T-cell (primary cell): ENCODE measurements around the gene TENM4. TPM values are rescaled to one million over a fixed set of nuclear protein-coding genes. Genes with fewer than 3 reads are reported as not detected.

Experiments
- ATAC-seq, 4 experiments: fragments of 200-7000 bp in 3 of 4; fragments of 150-1000 bp in 1 of 4; cut with Tn5 transposase; replicated peaks in 1 of 4; 1 replicate in 3 of 4; 2 replicates in 1 of 4; pipeline ENCODE4 v1.10.0; 2021; ENCODE audit warnings: moderate library complexity in 3 of 4, mild to moderate bottlenecking in 2 of 4, moderate number of reproducible peaks in 1 of 4
- CTCF ChIA-PET, 2 donors: fragments of 300-600 bp; sonication (Branson Sonifier 250); formaldehyde crosslinking; loops; one replicate each; lab custom pipeline; 2022; ENCODE audit warnings: antibody characterized with exemption in 2 of 2; lab: Charles Lee
- POLR2A ChIA-PET, 2 donors: fragments of 300-600 bp; sonication (Branson Sonifier 250); formaldehyde crosslinking; loops; one replicate each; lab custom pipeline; 2022; ENCODE audit warnings: antibody characterized with exemption in 2 of 2; lab: Charles Lee
- DNase-seq, 35 experiments: peaks; one replicate each; pipeline versions ENCODE4 v3.0.0 to v3.0.0-alpha.2; 2013 to 2023
- H3K27ac ChIP-seq: one replicate; pipeline ENCODE4 v1.5.1; 2013; ENCODE audit warnings: low read length
- H3K27me3 ChIP-seq, 2 experiments: replicated peaks in 1 of 2; 1 replicate in 1 of 2; 2 replicates in 1 of 2; pipeline versions ENCODE4 v1.6.1 to v1.7.0; 2013; ENCODE audit warnings: low read length in 1 of 2, mixed read lengths in 1 of 2; ENCODE audit not compliant: control insufficient read depth in 2 of 2, insufficient read depth in 2 of 2; ENCODE audit errors: extremely low read depth in 1 of 2
- H3K36me3 ChIP-seq, 2 donors: 1 replicate in 1 of 2; 2 replicates in 1 of 2; pipeline versions ENCODE4 v1.6.1 to v1.7.0; 2013; ENCODE audit warnings: low read length in 1 of 2; ENCODE audit not compliant: control insufficient read depth in 2 of 2, insufficient read depth in 1 of 2; ENCODE audit errors: extremely low read depth in 1 of 2
- H3K4me1 ChIP-seq, 2 experiments: 1 replicate in 1 of 2; 2 replicates in 1 of 2; pipeline versions ENCODE4 v1.6.1 to v1.7.0; 2013; ENCODE audit warnings: low read length in 2 of 2, mixed read lengths in 1 of 2; ENCODE audit not compliant: insufficient read depth in 2 of 2, control insufficient read depth in 1 of 2; ENCODE audit errors: extremely low read depth in 1 of 2
- H3K4me3 ChIP-seq, 2 donors: 1 replicate in 1 of 2; 2 replicates in 1 of 2; pipeline versions ENCODE4 v1.5.1 to v1.7.0; 2013; ENCODE audit warnings: mild to moderate bottlenecking in 2 of 2, low read length in 1 of 2, moderate library complexity in 1 of 2; ENCODE audit not compliant: control insufficient read depth in 1 of 2; ENCODE audit errors: extremely low read depth in 1 of 2
- H3K9me3 ChIP-seq: 2 replicates; pipeline ENCODE4 v1.7.0; 2013
- H3K27ac Mint-ChIP-seq, 2 donors: one replicate each; pipeline ENCODE4 v1.8.0; 2020 to 2021; ENCODE audit warnings: mild to moderate bottlenecking in 2 of 2, mixed read lengths in 2 of 2
- H3K27me3 Mint-ChIP-seq, 2 donors: one replicate each; pipeline ENCODE4 v1.8.0; 2021 to 2022; ENCODE audit warnings: mixed read lengths in 2 of 2
- H3K36me3 Mint-ChIP-seq: one replicate; pipeline ENCODE4 v1.8.0; 2021; ENCODE audit warnings: mixed read lengths
- H3K4me1 Mint-ChIP-seq, 3 donors: one replicate each; pipeline ENCODE4 v1.8.0; 2020 to 2022; ENCODE audit warnings: mixed read lengths in 3 of 3, mild to moderate bottlenecking in 1 of 3
- H3K4me3 Mint-ChIP-seq, 3 donors: one replicate each; pipeline ENCODE4 v1.8.0; 2020 to 2022; ENCODE audit warnings: mild to moderate bottlenecking in 3 of 3, mixed read lengths in 3 of 3, moderate library complexity in 3 of 3
- H3K9me3 Mint-ChIP-seq, 3 donors: one replicate each; pipeline ENCODE4 v1.8.0; 2020 to 2022; ENCODE audit warnings: mixed read lengths in 3 of 3
- WGBS: methylation state at CpG from one replicate; pipeline ENCODE4 v1.1.5; 2013; ENCODE audit warnings: missing lambda C conversion rate; ENCODE audit not compliant: insufficient coverage; 5-methylcytosine and 5-hydroxymethylcytosine counted together
- total RNA-seq, 35 experiments: library from RNA in 6 of 35; stranded (reverse) in 6 of 35; fragments of 120-200 nt in 1 of 35; gene quantifications; one replicate each; pipeline versions ENCODE4 v1.2.1 to v1.2.4 and lab custom pipeline; 2013 to 2026

TENM4 gene
- total RNA-seq, 5 donors from 2014 or later (not counting 1 experiment from before 2014, with no cell fraction given): 0.03 to 0.35 (median 0.03) TPM; not detected in 2

DNA sequence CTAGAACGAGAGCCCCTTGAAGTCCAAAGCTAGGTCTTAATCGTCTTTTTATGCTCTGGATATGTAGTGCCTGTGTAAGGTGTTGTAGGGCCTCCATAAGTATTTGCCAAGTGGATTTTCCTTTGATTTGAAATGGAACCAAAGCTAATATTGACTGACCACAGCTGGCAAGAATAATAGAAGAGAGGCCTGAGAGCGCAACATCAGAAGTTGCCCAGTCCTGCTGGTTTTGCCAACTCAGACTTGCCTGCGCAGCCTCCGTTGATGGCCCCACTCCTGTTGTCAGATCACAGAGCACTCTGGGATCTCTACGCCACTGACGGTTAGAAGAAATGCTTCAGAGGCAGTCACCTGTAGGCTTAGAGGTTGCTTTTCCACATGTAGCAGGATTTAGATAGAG is 251.2 kb downstream of the TENM4 start:
- Histone ChIP-seq H3K9me3 (no peaks in the 10 kb centered on the region), H3K4me1 (no peaks in the 10 kb centered on the region), H3K4me3 (no peak overlapping the region), H3K36me3 (no peaks in the 10 kb centered on the region), H3K27ac (no peak overlapping the region), H3K27me3 (no peaks in the 10 kb centered on the region)
- DNase-seq (no peak), ATAC-seq (no peak)
- H3K36me3 Mint-ChIP-seq: no peaks in the 10 kb centered on the region
- H3K9me3 Mint-ChIP-seq: peaks cover 0 to 5% (median 0%) of the 10 kb centered on the region in 3 donors
- H3K27ac Mint-ChIP-seq: no peak overlapping the region
- H3K27me3 Mint-ChIP-seq: no peaks in the 10 kb centered on the region
- 100% methylated on average over 2 of the region's 7 CpGs for WGBS
- no peak overlapping the region for H3K4me3 Mint-ChIP-seq
- POLR2A ChIA-PET: no interaction called here
- CTCF ChIA-PET: no interaction called here
- H3K4me1 Mint-ChIP-seq: no peaks in the 10 kb centered on the region

DNA sequence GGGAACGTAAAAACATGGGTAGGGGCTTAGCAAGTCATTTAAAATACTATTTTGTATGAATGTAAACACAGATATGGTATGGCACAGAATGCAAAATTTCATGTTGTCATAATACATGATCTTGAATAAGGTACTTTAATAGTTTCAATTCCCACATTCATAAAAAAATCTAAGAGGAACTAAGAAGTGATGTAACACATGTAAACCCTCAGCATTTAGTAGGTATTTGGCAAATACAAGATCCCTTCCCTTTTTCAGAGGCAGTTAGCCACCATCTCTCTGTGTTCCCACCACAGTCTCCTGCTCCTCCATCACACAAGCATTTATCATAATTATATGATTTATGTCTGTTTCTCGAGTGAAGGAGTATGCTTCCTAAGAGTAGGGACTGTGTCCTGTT is 251.8 kb downstream of the TENM4 start:
- Histone ChIP-seq H3K27ac (no peak overlapping the region), H3K9me3 (no peaks in the 10 kb centered on the region), H3K27me3 (no peaks in the 10 kb centered on the region), H3K4me1 (no peaks in the 10 kb centered on the region), H3K36me3 (no peaks in the 10 kb centered on the region), H3K4me3 (no peak overlapping the region)
- DNase-seq: no peak
- H3K4me3 Mint-ChIP-seq: no peak overlapping the region
- no peak for ATAC-seq
- no peak overlapping the region for H3K27ac Mint-ChIP-seq
- H3K27me3 Mint-ChIP-seq: no peaks in the 10 kb centered on the region
- H3K4me1 Mint-ChIP-seq: no peaks in the 10 kb centered on the region
- H3K36me3 Mint-ChIP-seq: no peaks in the 10 kb centered on the region
- peaks cover 0 to 1% (median 0%) of the 10 kb centered on the region in 3 donors for H3K9me3 Mint-ChIP-seq
- ChIA-PET POLR2A (no interaction called here), CTCF (no interaction called here)
- no CpG with 5 or more reads among the region's 2 CpGs for WGBS

DNA sequence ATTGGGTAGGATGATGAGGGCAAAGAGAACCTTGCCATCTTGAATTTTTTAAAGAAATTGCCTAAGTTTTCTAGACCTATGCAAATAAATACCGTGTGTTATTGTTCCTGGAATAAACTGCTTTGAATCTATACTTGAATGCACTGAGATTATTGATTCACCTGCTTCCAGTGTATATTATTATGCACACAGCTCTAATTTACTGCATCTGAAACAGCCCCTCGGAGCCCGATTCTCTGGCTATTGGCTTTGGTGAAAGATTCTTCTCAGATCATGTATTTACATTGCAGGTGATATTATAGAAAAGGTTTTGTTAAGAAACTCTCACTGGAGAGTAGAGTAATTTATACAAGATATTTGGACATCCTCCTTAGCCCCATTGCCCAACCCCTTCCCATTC is 254.2 kb downstream of the TENM4 start:
- ChIA-PET CTCF (no interaction called here), POLR2A (no interaction called here)
- Mint-ChIP-seq H3K4me3 (no peak overlapping the region), H3K27ac (no peak overlapping the region), H3K9me3 (no peaks in the 10 kb centered on the region), H3K27me3 (no peaks in the 10 kb centered on the region), H3K4me1 (no peaks in the 10 kb centered on the region), H3K36me3 (no peaks in the 10 kb centered on the region)
- Histone ChIP-seq H3K27me3 (no peaks in the 10 kb centered on the region), H3K27ac (no peak overlapping the region), H3K9me3 (no peaks in the 10 kb centered on the region), H3K4me3 (no peak overlapping the region), H3K4me1 (no peaks in the 10 kb centered on the region), H3K36me3 (no peaks in the 10 kb centered on the region)
- no peak for ATAC-seq
- no peak for DNase-seq
- WGBS: 60% methylated on average over 1 of the region's 3 CpGs

DNA sequence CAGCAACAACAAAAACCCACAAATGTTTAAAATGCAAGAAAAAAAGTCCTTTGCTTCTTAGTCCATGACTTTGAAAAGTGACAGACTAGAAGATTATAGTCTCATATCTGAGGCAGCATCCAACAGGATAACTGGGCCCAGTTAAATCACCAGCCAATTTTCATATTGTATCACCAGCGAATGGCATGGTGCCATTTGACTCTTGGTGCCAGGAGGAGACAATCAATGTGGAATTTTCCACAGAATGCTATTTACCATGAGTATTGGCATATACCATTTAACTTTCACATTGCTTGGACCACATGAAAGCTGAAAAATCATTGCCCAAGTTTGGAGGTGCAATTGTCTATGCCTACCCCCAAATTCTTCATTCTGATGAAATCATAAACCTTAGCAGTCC is 255.5 kb downstream of the TENM4 start:
- H3K27me3 ChIP-seq: no peaks in the 10 kb centered on the region
- DNase-seq (no peak), ATAC-seq (no peak)
- Mint-ChIP-seq H3K27ac (no peak overlapping the region), H3K36me3 (no peaks in the 10 kb centered on the region), H3K27me3 (no peaks in the 10 kb centered on the region), H3K4me3 (no peak overlapping the region), H3K9me3 (no peaks in the 10 kb centered on the region), H3K4me1 (no peaks in the 10 kb centered on the region)
- WGBS: no CpG with 5 or more reads among the region's 1 CpG
- no peaks in the 10 kb centered on the region for H3K9me3 ChIP-seq
- H3K4me3 ChIP-seq: no peak overlapping the region
- H3K4me1 ChIP-seq: no peaks in the 10 kb centered on the region
- ChIA-PET POLR2A (no interaction called here), CTCF (no interaction called here)
- H3K36me3 ChIP-seq: no peaks in the 10 kb centered on the region
- no peak overlapping the region for H3K27ac ChIP-seq

DNA sequence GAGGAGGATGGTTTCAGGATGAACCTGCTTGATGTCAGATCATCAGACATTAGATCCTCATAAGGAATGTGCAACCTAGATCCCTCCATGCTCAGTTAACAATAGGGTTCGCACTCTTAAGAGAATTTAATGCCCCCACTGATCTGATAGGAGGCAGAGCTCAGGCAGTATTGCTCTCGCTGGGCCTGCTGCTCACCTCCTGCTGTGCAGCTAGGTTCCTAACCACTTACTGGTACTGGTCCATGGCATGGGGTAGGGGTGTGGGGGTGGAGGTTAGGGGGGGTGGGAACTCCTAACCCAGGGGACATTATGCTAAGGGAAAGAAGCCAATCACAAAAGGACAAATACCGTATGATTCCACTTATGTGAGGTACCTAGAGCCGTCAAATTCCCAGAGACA is 256.5 kb downstream of the TENM4 start:
- 100% methylated on average over 2 of the region's 4 CpGs for WGBS
- no peaks in the 10 kb centered on the region for H3K4me1 Mint-ChIP-seq
- POLR2A ChIA-PET: no interaction called here

DNA sequence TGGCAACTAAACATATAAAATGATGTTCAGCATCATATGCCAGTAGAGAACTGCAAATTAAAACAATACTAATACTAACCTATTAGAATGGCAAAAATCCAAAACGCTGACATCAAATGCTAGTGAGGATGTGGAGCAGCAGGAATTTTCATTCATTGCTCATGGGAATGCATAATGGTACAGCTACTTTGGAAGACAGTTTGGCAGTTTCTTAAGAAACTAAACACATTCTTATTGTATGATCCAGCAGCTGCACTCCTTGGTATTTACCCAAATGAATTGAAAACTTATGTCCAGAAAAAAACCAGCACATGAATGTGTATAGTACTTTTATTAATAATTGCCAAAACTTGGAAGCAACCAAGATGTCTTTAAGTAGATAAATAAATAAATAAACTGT is 258.0 kb downstream of the TENM4 start:
- POLR2A ChIA-PET: no interaction called here
- 60% methylated on average over 1 of the region's 1 CpG for WGBS
- H3K4me1 Mint-ChIP-seq: no peaks in the 10 kb centered on the region
- Histone ChIP-seq H3K9me3 (no peaks in the 10 kb centered on the region), H3K27ac (no peak overlapping the region), H3K4me3 (no peak overlapping the region), H3K36me3 (no peaks in the 10 kb centered on the region), H3K27me3 (no peaks in the 10 kb centered on the region), H3K4me1 (no peaks in the 10 kb centered on the region)
- H3K4me3 Mint-ChIP-seq: no peak overlapping the region
- DNase-seq (no peak), ATAC-seq (no peak)
- H3K27me3 Mint-ChIP-seq: peaks cover 3 to 8% of the 10 kb centered on the region in 2 donors
- H3K9me3 Mint-ChIP-seq: peaks cover 0 to 4% (median 0%) of the 10 kb centered on the region in 3 donors
- no peak overlapping the region for H3K27ac Mint-ChIP-seq
- H3K36me3 Mint-ChIP-seq: no peaks in the 10 kb centered on the region
- CTCF ChIA-PET: no interaction called here

More for the DNA sequence above, 256.5 kb downstream of the TENM4 start:
- Mint-ChIP-seq H3K27ac (no peak overlapping the region), H3K27me3 (no peaks in the 10 kb centered on the region), H3K4me3 (no peak overlapping the region), H3K9me3 (no peaks in the 10 kb centered on the region), H3K36me3 (no peaks in the 10 kb centered on the region)
- no peak overlapping the region for H3K4me3 ChIP-seq
- H3K4me1 ChIP-seq: no peaks in the 10 kb centered on the region
- H3K27ac ChIP-seq: no peak overlapping the region
- ATAC-seq: no peak
- H3K27me3 ChIP-seq: no peaks in the 10 kb centered on the region
- CTCF ChIA-PET: no interaction called here
- no peak for DNase-seq
- no peaks in the 10 kb centered on the region for H3K9me3 ChIP-seq
- no peaks in the 10 kb centered on the region for H3K36me3 ChIP-seq

DNA sequence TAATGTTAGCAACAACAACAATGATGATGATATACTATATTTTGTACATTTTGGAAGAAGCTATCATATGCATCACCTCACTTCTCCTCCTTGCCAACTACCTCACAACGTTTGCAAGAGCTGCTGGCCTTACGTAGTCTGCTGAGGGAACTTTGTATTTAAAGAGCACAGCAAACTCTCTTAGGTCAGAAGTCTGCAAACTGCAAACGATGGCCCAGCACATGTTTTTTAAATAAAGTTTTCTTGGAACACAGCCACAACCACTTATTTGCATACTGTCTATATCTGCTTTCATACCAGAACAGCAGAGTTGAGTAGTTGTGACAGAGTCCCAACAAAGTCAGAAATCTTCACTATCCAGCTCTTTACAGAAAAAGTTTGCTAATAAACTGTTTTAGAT is 261.7 kb downstream of the TENM4 start:
- no peaks in the 10 kb centered on the region for H3K36me3 ChIP-seq
- no CpG with 5 or more reads among the region's 3 CpGs for WGBS
- H3K4me3 Mint-ChIP-seq: no peak overlapping the region
- H3K4me1 Mint-ChIP-seq: no peaks in the 10 kb centered on the region
- H3K27ac Mint-ChIP-seq: no peak overlapping the region
- ChIA-PET POLR2A (no interaction called here), CTCF (no interaction called here)
- H3K9me3 Mint-ChIP-seq: peaks cover 0 to 12% (median 0%) of the 10 kb centered on the region in 3 donors
- H3K4me3 ChIP-seq: no peak overlapping the region
- DNase-seq (no peak), ATAC-seq (no peak)
- H3K4me1 ChIP-seq: no peaks in the 10 kb centered on the region
- H3K36me3 Mint-ChIP-seq: no peaks in the 10 kb centered on the region
- no peaks in the 10 kb centered on the region for H3K9me3 ChIP-seq
- H3K27ac ChIP-seq: no peak overlapping the region
- H3K27me3 Mint-ChIP-seq: peaks cover 11 to 15% of the 10 kb centered on the region in 2 donors
- H3K27me3 ChIP-seq: peaks cover 0 to 5% of the 10 kb centered on the region in 2 experiments
